Urinary bladder (tissue), 4 donors: ENCODE data around the gene GOLGA6L26. TPM values are rescaled to one million over a fixed set of nuclear protein-coding genes. Genes with fewer than 3 reads are reported as not detected.
"Not testable (repeated sequence)": the region's sequence is repeated elsewhere in the genome, so short reads cannot be mapped to it uniquely, and the experiment has no call there.

ENCODE experiments used
- DNase-seq: peaks from one replicate; pipeline ENCODE4 v3.0.0-alpha.2; 2015; ENCODE audit errors: extremely low spot score
- H3K27ac ChIP-seq: one replicate; pipeline ENCODE4 v1.5.1; 2013; ENCODE audit warnings: low read depth, mild to moderate bottlenecking, moderate library complexity
- H3K36me3 ChIP-seq: one replicate; pipeline ENCODE4 v1.6.1; 2013; ENCODE audit warnings: mild to moderate bottlenecking, moderate library complexity; ENCODE audit not compliant: insufficient read depth
- H3K4me1 ChIP-seq: one replicate; pipeline ENCODE4 v1.6.1; 2013; ENCODE audit warnings: mild to moderate bottlenecking, moderate library complexity; ENCODE audit not compliant: insufficient read depth
- H3K4me3 ChIP-seq: one replicate; pipeline ENCODE4 v1.5.1; 2013; ENCODE audit warnings: low read depth, low read length
- WGBS: extraction: QIAGEN DNeasy Blood & Tissue Kit; methylation state at CpG from one replicate; pipeline ENCODE4 v1.1.7; 2013; 5-methylcytosine and 5-hydroxymethylcytosine counted together
- polyA plus RNA-seq: library from polyadenylated mRNA; stranded (reverse); fragments of 200-250 nt; gene quantifications from one replicate; pipeline ENCODE4 v1.2.3, GENCODE V29; 2013
- small RNA-seq: library from RNA; depleted of rRNA; stranded (forward); fragments of <200 nt; gene quantifications from one replicate; pipeline ENCODE3, GENCODE V24; 2014
- total RNA-seq: library from RNA; depleted of rRNA; stranded (reverse); fragments of >200 nt; gene quantifications from one replicate; pipeline ENCODE4 v1.2.3, GENCODE V29; 2014
- donor health status: healthy with polysubstance abuse.
- donor health status: healthy.

The GOLGA6L26 gene
- total and polyA plus RNA-seq, 2 donors = not detected

GRCh38 chr15:23305921-23306320 lies 28.1 kb downstream of the GOLGA6L26 start:
- not testable (repeated sequence) for H3K4me1 ChIP-seq, DNase-seq, H3K36me3 ChIP-seq, H3K4me3 ChIP-seq, H3K27ac ChIP-seq
- 94% methylated on average over 7 of the region's 7 CpGs for WGBS

- DNase-seq, H3K27ac ChIP-seq, H3K36me3 ChIP-seq, H3K4me3 ChIP-seq, H3K4me1 ChIP-seq: not testable (repeated sequence)
- 54% methylated on average over 4 of the region's 4 CpGs for WGBS
These were observed 29.2 kb downstream of the GOLGA6L26 start for GRCh38 chr15:23304805-23305204.

- WGBS = 6% methylated on average over 7 of the region's 7 CpGs
- H3K4me3 ChIP-seq = peak overlapping the region; percentile 60
- not testable (repeated sequence) for DNase-seq, H3K4me1 ChIP-seq, H3K27ac ChIP-seq, H3K36me3 ChIP-seq
These were observed 29.7 kb downstream of the GOLGA6L26 start for GRCh38 chr15:23304267-23304666.

GRCh38 chr15:23303654-23304053 lies 30.3 kb downstream of the GOLGA6L26 start:
- H3K27ac ChIP-seq = peak overlapping the region; percentile 45
- H3K4me3 ChIP-seq = peak overlapping the region; percentile 60
- not testable (repeated sequence) for DNase-seq, H3K4me1 ChIP-seq, H3K36me3 ChIP-seq
- WGBS = 4% methylated on average over 44 of the region's 55 CpGs

GRCh38 chr15:23303246-23303645 lies 30.8 kb downstream of the GOLGA6L26 start:
- H3K4me3 ChIP-seq, H3K4me1 ChIP-seq, H3K36me3 ChIP-seq, H3K27ac ChIP-seq, DNase-seq: not testable (repeated sequence)
- WGBS = no CpG with 5 or more reads among the region's 33 CpGs

Small RNA genes within 50 kb of the gene (small RNA-seq; reads per million reads assigned to genes)
- not detected for gene RN7SL536P

Other genes starting within 250 kb of the GOLGA6L26 start
- gene GOLGA6L1, start 197.4 kb downstream of the GOLGA6L26 start, total RNA-seq = not detected
- gene GOLGA6L1, start 197.4 kb downstream of the GOLGA6L26 start, polyA plus RNA-seq = not detected
- gene GOLGA8S, start 20.6 kb upstream of the GOLGA6L26 start, total RNA-seq = 0.21 TPM
- gene GOLGA8S, start 20.6 kb upstream of the GOLGA6L26 start, polyA plus RNA-seq = 0.03 TPM
- gene GOLGA6L2, start 113.0 kb upstream of the GOLGA6L26 start, total RNA-seq = not detected
- not detected for gene GOLGA6L2, start 113.0 kb upstream of the GOLGA6L26 start, polyA plus RNA-seq
- gene MKRN3, start 231.5 kb upstream of the GOLGA6L26 start, total RNA-seq = 0.95 TPM
- gene MKRN3, start 231.5 kb upstream of the GOLGA6L26 start, polyA plus RNA-seq = 0.32 TPM